Measurements from ENCODE around the gene GAL3ST3.
A peak's percentile ranks its signal among the peaks of the same experiment; 100 is the strongest.
"Not testable (repeated sequence)": the region's sequence is repeated elsewhere in the genome, so short reads cannot be mapped to it uniquely, and the experiment has no call there.

GAL3ST3 gene

GRCh38 chr11:66048547-66049323 is at the start of gene GAL3ST3:
TSS of gene GAL3ST3 (minus strand) at chr11:66049161. CDS start at chr11:66045415, 3,746 bp downstream.
- DNase-seq = no peak

- DNase-seq = not testable (repeated sequence)
Observed at GRCh38 chr11:66092125-66092524, 43.2 kb upstream of the GAL3ST3 start.

GRCh38 chr11:66090288-66090687 is 41.3 kb upstream of the GAL3ST3 start:
- no peak for DNase-seq

- no peak for DNase-seq
Observed at GRCh38 chr11:66089067-66089466, 40.1 kb upstream of the GAL3ST3 start.

- DNase-seq = no peak
Observed at GRCh38 chr11:66087148-66087908, 38.4 kb upstream of the GAL3ST3 start.

- no peak for DNase-seq
Observed at GRCh38 chr11:66084821-66085475, 36.0 kb upstream of the GAL3ST3 start.

- no peak for DNase-seq
Observed at GRCh38 chr11:66083767-66084166, 34.8 kb upstream of the GAL3ST3 start.

- no peak for DNase-seq
Observed at GRCh38 chr11:66082946-66083698, 34.2 kb upstream of the GAL3ST3 start.

GRCh38 chr11:66081505-66081904 is 32.5 kb upstream of the GAL3ST3 start:
- peak; percentile 86 for DNase-seq

GRCh38 chr11:66080055-66080817 is 31.3 kb upstream of the GAL3ST3 start:
- peak; percentile 87 for DNase-seq

GRCh38 chr11:66078949-66079348 is 30.0 kb upstream of the GAL3ST3 start:
- DNase-seq = peak; percentile 46

- DNase-seq = no peak
Observed at GRCh38 chr11:66077927-66078326, 29.0 kb upstream of the GAL3ST3 start.

GRCh38 chr11:66076561-66076960 is 27.6 kb upstream of the GAL3ST3 start:
- no peak for DNase-seq

GRCh38 chr11:66075273-66075672 is 26.3 kb upstream of the GAL3ST3 start:
- no peak for DNase-seq

- no peak for DNase-seq
Observed at GRCh38 chr11:66073669-66074068, 24.7 kb upstream of the GAL3ST3 start.

- DNase-seq = no peak
Observed at GRCh38 chr11:66072518-66072917, 23.6 kb upstream of the GAL3ST3 start.

- DNase-seq = no peak
Observed at GRCh38 chr11:66072081-66072480, 23.1 kb upstream of the GAL3ST3 start.

GRCh38 chr11:66071381-66071801 is 22.4 kb upstream of the GAL3ST3 start:
- DNase-seq = peak; percentile 47

GRCh38 chr11:66070604-66071380 is 21.8 kb upstream of the GAL3ST3 start:
- no peak for DNase-seq

- peak; percentile 77 for DNase-seq
Observed at GRCh38 chr11:66069715-66070603, 21.0 kb upstream of the GAL3ST3 start, which contains the start of gene PACS1. TSS of gene PACS1 (plus strand) at chr11:66070272. CDS start at chr11:66070487, 215 bp downstream.
